BLaER1 (cell line): ENCODE results near the gene MYO1B.

Experiments
- H3K27ac ChIP-seq: shearing (Covaris generic); formaldehyde crosslinking; 2 replicates; pipeline ENCODE4 v1.8.1; 2022
- H3K27me3 ChIP-seq: shearing (Covaris generic); formaldehyde crosslinking; 2 replicates; pipeline ENCODE4 v1.8.1; 2022
- H3K36me3 ChIP-seq: shearing (Covaris generic); formaldehyde crosslinking; 2 replicates; pipeline ENCODE4 v1.8.1; 2022
- H3K4me1 ChIP-seq: shearing (Covaris generic); formaldehyde crosslinking; 2 replicates; pipeline ENCODE4 v1.8.1; 2022
- H3K4me2 ChIP-seq: shearing (Covaris generic); formaldehyde crosslinking; 2 replicates; pipeline ENCODE4 v1.8.1; 2022
- H3K4me3 ChIP-seq: shearing (Covaris generic); formaldehyde crosslinking; 2 replicates; pipeline ENCODE4 v1.8.1; 2022
- H3K9ac ChIP-seq: shearing (Covaris generic); formaldehyde crosslinking; 2 replicates; pipeline ENCODE4 v1.8.1; 2022
- H3K9me3 ChIP-seq: shearing (Covaris generic); formaldehyde crosslinking; 2 replicates; pipeline ENCODE4 v1.8.1; 2022
- H4K20me1 ChIP-seq: shearing (Covaris generic); formaldehyde crosslinking; 2 replicates; pipeline ENCODE4 v1.8.1; 2022
- Cebpa-rat ChIP-seq: shearing (Covaris generic); IDR thresholded peaks from 2 replicates; pipeline ENCODE4 v1.8.1; 2022

Gene MYO1B

DNA sequence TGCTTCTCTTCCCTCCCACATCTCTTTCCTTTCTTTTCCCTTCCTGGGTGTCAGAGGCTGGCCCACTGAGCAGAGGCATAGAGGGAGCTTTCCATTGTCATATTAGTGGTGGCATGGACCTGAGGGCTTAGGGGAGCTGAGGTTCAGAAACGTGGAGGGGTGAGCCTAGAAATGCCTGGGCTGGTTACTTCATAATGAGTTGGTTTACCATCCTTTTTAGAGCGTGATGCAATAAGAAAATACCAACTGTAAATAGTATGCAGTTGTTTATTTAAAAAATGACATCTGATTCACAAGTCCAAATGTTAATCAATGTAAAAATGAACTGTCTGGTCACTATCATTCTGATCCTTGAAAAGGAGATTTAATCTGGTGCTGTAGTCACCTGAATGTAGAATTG is 46.3 kb downstream of the MYO1B start:
- no peaks in the 10 kb centered on the region for H3K27me3 ChIP-seq
- H3K27ac ChIP-seq, result no peak overlapping the region
- H3K36me3 ChIP-seq, result 0 out of 2 replicates have a peak, but pooled peaks cover 4% of the 10 kb centered on the region
- H3K4me1 ChIP-seq, result no peaks in the 10 kb centered on the region
- peaks cover 13% of the 10 kb centered on the region; the same call in 1 of the 2 replicates for H4K20me1 ChIP-seq
- no peak for TF ChIP-seq Cebpa-rat
- H3K4me3 ChIP-seq, result no peak overlapping the region
- H3K4me2 ChIP-seq, result no peak overlapping the region
- no peak overlapping the region for H3K9ac ChIP-seq
- H3K9me3 ChIP-seq, result no peaks in the 10 kb centered on the region

DNA sequence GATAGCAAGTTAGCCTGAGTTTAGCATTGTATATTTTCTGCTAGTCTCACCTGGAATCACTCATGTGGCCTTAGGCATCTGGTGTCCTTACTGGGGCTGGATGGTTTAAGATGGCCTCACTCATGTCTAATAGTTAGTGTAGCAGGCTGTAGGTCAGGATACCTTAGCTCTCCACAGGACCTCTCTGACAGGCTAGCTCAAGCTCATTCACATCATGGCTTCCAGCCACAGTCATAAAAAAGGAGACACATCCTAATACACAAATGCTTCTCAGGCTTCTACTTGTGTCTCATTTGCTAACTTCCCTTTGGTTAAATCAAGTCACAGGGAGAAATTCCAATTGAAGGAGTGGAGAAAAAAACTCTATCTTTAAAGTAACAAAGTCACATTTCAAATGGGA is 47.7 kb downstream of the MYO1B start:
- H3K4me3 ChIP-seq, result no peak overlapping the region
- no peaks in the 10 kb centered on the region for H3K27me3 ChIP-seq
- H4K20me1 ChIP-seq, result peaks cover 19% of the 10 kb centered on the region; the same call in 1 of the 2 replicates
- no peak overlapping the region for H3K9ac ChIP-seq
- H3K36me3 ChIP-seq, result peaks cover 13% of the 10 kb centered on the region
- no peaks in the 10 kb centered on the region; the same call in 1 of the 2 replicates for H3K4me1 ChIP-seq
- no peaks in the 10 kb centered on the region for H3K9me3 ChIP-seq
- no peak overlapping the region for H3K27ac ChIP-seq
- no peak for TF ChIP-seq Cebpa-rat
- H3K4me2 ChIP-seq, result no peak overlapping the region

DNA sequence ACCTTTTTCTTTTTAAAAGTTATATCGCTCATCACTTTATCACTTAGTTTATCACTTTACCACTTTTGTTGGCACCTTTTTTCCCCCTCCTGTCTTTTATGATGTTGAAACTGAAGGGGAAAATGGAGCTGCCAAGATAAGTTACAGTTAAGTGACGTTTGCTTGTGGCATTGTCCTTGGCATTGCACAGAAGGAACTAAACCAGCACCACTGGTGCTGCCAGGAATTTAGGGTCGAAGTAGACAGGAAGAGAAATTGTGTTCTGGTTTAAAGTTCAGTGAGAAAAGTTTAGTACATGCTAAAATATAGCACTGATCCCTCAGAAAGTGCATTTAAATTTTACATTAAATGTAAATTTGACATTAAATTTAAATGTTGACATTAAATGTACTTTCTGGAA is 49.9 kb downstream of the MYO1B start:
- H4K20me1 ChIP-seq, result peaks cover 20% of the 10 kb centered on the region; the same call in 1 of the 2 replicates
- H3K36me3 ChIP-seq, result peaks cover 13% of the 10 kb centered on the region
- no peaks in the 10 kb centered on the region; the same call in 1 of the 2 replicates for H3K4me1 ChIP-seq
- H3K27ac ChIP-seq, result no peak overlapping the region
- TF ChIP-seq Cebpa-rat, result no peak
- no peak overlapping the region for H3K4me2 ChIP-seq
- no peaks in the 10 kb centered on the region for H3K27me3 ChIP-seq
- no peak overlapping the region for H3K4me3 ChIP-seq
- no peaks in the 10 kb centered on the region for H3K9me3 ChIP-seq
- no peak overlapping the region for H3K9ac ChIP-seq

DNA sequence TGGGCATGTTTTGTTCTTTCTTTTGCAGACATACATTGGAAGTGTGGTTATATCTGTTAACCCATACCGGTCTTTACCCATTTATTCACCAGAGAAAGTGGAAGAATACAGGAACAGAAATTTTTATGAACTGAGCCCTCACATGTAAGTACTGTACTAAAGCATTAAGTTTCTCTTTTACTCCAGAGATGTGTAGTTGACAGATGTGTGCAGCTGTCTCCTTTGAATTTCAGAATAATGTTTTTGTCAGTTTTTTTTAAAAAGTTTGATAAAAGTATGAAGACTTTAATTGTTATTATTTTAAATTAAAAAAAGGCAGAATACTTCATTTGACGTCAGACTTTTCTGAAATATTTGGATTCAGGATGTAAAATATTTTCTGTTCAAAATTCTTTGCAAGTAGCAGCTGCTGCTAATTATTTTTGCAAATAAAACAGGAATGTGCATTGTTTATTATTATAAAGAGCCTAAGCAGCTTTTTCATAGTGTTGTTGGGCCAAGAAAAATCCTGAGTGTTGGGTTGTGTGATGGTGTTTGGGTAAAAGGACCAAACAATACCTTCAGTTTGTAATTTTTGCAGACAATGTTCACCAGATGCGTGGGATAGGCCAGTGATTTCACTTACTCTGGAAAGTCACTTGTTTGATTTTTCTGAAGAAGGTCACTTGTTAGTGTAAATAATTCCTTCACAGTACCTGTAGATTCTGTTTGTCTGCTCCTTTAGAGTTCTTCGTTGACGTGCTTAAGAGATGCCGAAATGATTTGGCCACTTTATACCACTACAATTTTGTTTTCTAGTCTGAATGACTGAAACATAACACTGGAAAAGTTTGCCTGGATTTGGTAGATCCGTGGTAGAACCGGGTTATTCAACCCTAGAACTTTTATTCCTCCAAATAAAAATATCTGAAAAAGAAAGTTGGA is 51.1 kb downstream of the MYO1B start:
- H3K4me3 ChIP-seq, result no peak overlapping the region
- no peaks in the 10 kb centered on the region; the same call in 1 of the 2 replicates for H3K4me1 ChIP-seq
- H3K27me3 ChIP-seq, result no peaks in the 10 kb centered on the region
- no peak overlapping the region for H3K4me2 ChIP-seq
- H4K20me1 ChIP-seq, result peaks cover 20% of the 10 kb centered on the region; the same call in 1 of the 2 replicates
- H3K9me3 ChIP-seq, result no peaks in the 10 kb centered on the region
- H3K36me3 ChIP-seq, result peaks cover 13% of the 10 kb centered on the region
- no peak overlapping the region for H3K27ac ChIP-seq
- no peak overlapping the region for H3K9ac ChIP-seq
- no peak for TF ChIP-seq Cebpa-rat

DNA sequence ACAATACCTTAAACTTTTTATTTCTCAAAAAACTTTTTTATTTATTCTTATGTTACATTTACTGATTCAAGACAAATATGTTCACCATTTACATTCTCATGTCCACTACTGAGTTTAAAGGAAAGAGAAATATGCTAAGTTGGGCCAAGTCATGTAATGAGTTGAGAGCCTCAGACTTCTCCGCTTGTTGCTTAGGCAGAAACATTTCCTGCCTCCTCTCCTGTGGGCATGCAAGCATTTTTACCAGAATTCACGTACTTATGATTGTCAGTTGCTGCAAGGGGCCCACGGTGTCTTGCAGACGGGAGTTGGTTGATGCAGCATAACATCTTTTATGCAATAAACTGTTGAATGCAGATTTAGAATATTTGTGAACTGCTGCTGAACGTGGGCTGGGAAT is 51.8 kb downstream of the MYO1B start:
- Histone ChIP-seq H3K4me3 (no peak overlapping the region), H3K9me3 (no peaks in the 10 kb centered on the region), H3K4me2 (no peak overlapping the region), H3K4me1 (no peaks in the 10 kb centered on the region; the same call in 1 of the 2 replicates), H3K27ac (no peak overlapping the region), H3K9ac (no peak overlapping the region), H3K36me3 (peaks cover 19% of the 10 kb centered on the region), H4K20me1 (peaks cover 21% of the 10 kb centered on the region; the same call in 1 of the 2 replicates), H3K27me3 (no peaks in the 10 kb centered on the region)
- no peak for TF ChIP-seq Cebpa-rat

DNA sequence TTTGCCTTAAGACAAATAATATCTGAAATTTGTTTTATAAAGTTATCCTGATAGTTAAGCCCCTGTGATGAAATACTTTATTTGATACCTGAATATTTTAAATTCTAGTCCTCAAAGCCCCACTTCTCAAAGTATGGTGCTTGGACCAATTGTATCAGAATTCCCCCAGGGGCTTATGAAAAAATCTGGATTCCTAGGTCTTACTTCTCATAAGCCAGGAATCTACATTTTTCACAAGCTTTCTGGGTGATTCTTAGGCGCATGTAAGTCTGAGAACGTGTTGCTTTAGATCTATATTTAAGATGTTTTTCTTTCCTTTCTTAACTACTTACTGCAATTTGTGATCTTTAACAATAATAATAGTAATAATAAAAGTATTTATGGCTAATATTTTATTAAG is 53.1 kb downstream of the MYO1B start:
- Histone ChIP-seq H3K9me3 (no peaks in the 10 kb centered on the region), H3K4me2 (no peak overlapping the region), H3K36me3 (peaks cover 19% of the 10 kb centered on the region), H3K4me1 (no peaks in the 10 kb centered on the region; the same call in 1 of the 2 replicates), H3K27ac (no peak overlapping the region), H3K27me3 (no peaks in the 10 kb centered on the region), H3K4me3 (no peak overlapping the region), H3K9ac (no peak overlapping the region), H4K20me1 (0 out of 2 replicates have a peak, but pooled peaks cover 19% of the 10 kb centered on the region)
- TF ChIP-seq Cebpa-rat, result no peak

DNA sequence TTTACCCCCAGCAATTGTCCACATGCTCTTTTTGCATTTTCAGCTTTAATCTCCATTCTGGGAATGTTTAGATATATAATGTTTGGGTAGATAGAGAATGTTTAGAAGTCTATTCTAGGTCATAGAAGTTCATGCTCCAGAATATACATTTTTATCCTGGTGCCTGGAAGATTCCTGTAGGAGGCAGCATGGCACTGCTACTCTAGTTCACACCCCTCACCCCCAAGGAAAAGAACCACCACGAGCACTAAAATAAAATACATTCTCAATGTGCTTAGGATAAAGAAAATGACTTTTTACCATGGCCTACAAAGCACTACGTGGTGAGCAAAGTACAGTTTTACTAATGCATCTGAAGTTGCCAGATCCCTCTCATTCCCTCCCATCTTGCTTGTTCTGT is 53.8 kb downstream of the MYO1B start:
- no peak for TF ChIP-seq Cebpa-rat
- Histone ChIP-seq H3K4me1 (no peaks in the 10 kb centered on the region; the same call in 1 of the 2 replicates), H3K9me3 (no peaks in the 10 kb centered on the region), H4K20me1 (0 out of 2 replicates have a peak, but pooled peaks cover 19% of the 10 kb centered on the region), H3K9ac (no peak overlapping the region), H3K27me3 (no peaks in the 10 kb centered on the region), H3K4me3 (no peak overlapping the region), H3K4me2 (no peak overlapping the region), H3K36me3 (peaks cover 19% of the 10 kb centered on the region), H3K27ac (no peak overlapping the region)

DNA sequence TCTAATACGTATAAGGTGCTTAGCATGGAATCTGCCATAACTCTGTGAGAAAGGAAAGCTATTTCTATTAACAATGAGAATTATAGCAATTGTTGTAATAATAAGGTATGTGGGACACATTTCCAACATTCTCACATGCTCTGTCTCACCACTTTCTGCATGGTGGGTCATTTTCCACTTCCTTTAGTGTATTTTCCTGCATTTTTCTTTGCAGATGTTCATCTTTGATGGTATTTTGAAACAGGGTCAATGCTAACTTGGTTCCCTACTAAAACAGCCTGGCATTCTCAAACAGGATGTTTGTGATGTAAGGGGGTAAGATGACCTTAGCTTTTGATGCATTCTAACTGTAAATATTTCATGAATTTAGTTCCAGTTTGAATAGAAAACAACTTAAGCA is 54.7 kb downstream of the MYO1B start:
- H4K20me1 ChIP-seq, result 0 out of 2 replicates have a peak, but pooled peaks cover 19% of the 10 kb centered on the region
- no peak for TF ChIP-seq Cebpa-rat
- H3K4me2 ChIP-seq, result no peak overlapping the region
- H3K9ac ChIP-seq, result no peak overlapping the region
- H3K36me3 ChIP-seq, result peaks cover 21% of the 10 kb centered on the region
- no peak overlapping the region for H3K4me3 ChIP-seq
- H3K4me1 ChIP-seq, result no peaks in the 10 kb centered on the region; the same call in 1 of the 2 replicates
- no peaks in the 10 kb centered on the region for H3K9me3 ChIP-seq
- no peak overlapping the region for H3K27ac ChIP-seq
- no peaks in the 10 kb centered on the region for H3K27me3 ChIP-seq

DNA sequence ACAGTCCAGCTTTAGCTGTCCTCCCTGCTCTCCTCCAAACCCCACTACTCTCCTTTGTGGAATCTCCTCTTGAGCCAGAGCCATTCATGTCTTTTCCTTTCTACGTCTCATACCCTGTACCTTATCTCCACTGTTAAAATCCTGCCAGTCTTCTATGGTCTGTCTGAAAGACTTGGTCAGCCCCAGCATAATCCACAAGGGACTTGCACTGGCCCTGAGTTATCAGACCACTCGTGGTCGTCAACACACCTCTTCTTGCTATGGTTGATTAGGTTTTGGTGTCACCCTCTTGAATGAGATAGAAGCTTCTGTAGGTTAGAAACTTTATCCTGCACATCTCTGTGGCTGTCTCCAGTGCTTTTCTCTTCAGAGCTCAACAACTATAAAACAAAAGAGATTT is 56.8 kb downstream of the MYO1B start:
- Histone ChIP-seq H4K20me1 (0 out of 2 replicates have a peak, but pooled peaks cover 19% of the 10 kb centered on the region), H3K9ac (no peak overlapping the region), H3K4me2 (no peak overlapping the region), H3K4me3 (no peak overlapping the region), H3K9me3 (no peaks in the 10 kb centered on the region), H3K36me3 (peaks cover 25% of the 10 kb centered on the region), H3K4me1 (no peaks in the 10 kb centered on the region; the same call in 1 of the 2 replicates), H3K27ac (no peak overlapping the region), H3K27me3 (no peaks in the 10 kb centered on the region)
- TF ChIP-seq Cebpa-rat, result no peak

DNA sequence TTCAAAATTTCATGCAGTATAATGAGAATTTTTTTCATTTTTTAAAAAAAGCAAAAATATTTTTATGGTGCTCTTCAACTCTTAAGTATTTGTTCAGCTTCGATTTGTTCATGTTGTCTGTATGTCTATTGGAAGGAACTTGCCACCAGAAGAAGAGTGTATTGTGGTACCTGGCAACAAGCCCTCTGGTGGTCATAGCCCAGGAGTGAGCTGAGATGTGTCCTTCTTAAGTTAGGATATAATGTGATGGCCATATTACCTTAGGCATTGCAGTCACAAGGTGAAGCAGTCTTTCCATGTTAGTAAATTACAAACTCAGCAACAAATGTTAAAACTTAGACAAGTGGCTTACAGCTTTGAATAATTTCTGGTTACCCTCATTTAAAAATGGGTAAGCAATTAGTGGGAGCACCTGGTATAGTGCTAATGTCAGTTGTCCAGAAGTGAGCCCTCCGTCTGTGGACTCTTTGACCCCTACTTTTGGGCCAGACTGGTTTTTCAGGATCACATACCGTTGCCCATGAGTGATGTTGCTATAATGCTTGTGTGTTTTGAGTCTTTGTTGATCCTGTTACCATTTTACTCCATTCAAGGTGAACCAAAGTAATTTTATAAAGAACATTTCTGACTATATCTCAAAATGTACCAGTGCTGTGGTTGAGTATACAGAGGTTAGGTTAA is 57.4 kb downstream of the MYO1B start:
- H3K4me3 ChIP-seq, result no peak overlapping the region
- no peak overlapping the region for H3K27ac ChIP-seq
- H3K36me3 ChIP-seq, result peaks cover 19% of the 10 kb centered on the region
- H3K9ac ChIP-seq, result no peak overlapping the region
- no peaks in the 10 kb centered on the region for H3K27me3 ChIP-seq
- H3K4me2 ChIP-seq, result no peak overlapping the region
- 0 out of 2 replicates have a peak, but pooled peaks cover 16% of the 10 kb centered on the region for H4K20me1 ChIP-seq
- TF ChIP-seq Cebpa-rat, result no peak
- no peaks in the 10 kb centered on the region; the same call in 1 of the 2 replicates for H3K4me1 ChIP-seq
- no peaks in the 10 kb centered on the region for H3K9me3 ChIP-seq
